Embryonic facial prominence (tissue), 1 donor: ENCODE results near the gene PTPRN2.
"Not testable (repeated sequence)": the region's sequence is repeated elsewhere in the genome, so short reads cannot be mapped to it uniquely, and the experiment has no call there.

Source experiments
- DNase-seq: peaks from one replicate; pipeline ENCODE4 v3.0.0-alpha.2; 2016; ENCODE audit errors: extremely low spot score

The PTPRN2 gene

DNA sequence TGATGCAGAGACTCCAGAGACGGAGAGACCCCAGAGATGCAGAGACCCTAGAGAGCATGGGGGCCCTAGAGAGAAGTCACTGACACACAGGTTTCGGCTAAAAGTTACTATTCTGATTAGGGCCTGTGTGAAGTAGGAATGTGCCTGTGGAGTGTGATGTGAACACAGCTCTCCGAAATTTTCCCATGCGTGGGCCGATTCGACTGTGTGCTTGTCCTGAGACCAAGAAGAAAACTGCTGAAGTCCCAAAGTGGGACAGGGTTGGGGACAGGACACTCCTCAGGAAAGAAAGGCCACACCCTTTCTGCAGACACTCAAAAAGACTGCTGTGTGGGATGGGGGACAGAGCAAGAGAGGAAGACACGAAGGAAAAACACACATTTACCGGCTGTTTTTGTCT, 533.5 kb downstream of the PTPRN2 start:
- DNase-seq: no peak

DNA sequence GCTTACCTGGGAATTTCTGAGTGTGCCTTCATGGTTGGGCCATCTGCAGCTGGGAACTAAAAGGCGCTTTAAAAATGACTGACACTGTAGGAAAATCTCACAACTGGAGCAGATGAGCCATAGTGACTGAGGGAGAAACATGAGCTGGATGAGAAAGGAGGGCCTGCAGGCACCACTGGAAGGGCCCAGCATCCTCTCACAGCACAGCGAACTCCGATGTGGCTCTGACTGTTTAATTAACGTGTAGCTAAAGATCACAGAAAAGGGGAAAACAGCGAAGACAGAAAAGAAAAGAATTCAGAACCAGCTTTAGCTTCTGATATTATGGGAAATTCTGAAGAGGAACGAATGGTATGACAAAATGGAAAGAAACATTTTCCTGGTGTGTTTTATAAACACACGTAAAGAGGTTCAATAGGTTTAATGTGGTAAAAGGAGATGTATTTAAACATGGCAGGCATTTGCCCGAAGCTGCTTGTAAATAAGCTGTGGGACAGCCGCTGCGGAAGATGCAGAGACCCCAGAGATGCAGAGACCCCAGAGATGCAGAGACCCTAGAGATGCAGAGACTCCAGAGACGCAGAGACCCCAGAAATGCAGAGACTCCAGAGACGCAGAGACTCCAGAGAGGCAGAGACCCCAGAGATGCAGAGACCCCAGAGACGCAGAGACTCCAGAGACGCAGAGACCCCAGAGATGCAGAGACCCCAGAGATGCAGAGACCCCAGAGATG, 534.3 kb downstream of the PTPRN2 start:
- DNase-seq: no peak

DNA sequence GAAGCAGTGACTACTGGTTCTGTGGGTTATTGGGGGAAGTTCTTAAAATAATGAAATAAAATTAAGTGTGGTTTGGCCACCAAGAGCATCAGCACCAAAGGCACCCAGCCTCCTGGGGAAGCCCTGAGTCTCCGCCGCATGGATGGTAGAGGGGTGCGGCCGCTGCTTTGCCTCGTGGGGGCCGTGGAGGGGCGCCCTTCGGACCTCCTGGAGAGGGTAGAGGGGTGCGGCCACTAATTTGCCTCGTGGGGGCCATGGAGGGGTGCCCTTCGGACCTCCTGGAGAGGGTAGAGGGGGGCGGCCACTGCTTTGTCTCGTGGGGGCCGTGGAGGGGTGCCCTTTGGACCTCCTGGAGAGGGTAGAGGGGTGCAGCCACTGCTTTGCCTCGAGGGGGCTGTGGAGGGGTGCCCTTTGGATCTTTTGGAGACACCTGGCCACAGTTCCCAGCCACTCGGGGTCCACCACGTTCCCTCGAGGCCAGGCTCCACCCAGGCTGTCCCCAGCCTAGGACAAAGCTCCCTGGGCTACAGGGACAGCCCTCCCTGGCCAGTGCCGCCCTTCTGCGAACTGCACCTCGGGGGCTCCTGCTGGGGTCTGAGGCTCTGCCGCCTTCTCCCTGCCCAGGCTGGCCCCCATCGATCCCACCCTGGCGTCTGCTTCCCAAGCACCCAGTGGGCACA, 535.1 kb downstream of the PTPRN2 start:
- no peak for DNase-seq

DNA sequence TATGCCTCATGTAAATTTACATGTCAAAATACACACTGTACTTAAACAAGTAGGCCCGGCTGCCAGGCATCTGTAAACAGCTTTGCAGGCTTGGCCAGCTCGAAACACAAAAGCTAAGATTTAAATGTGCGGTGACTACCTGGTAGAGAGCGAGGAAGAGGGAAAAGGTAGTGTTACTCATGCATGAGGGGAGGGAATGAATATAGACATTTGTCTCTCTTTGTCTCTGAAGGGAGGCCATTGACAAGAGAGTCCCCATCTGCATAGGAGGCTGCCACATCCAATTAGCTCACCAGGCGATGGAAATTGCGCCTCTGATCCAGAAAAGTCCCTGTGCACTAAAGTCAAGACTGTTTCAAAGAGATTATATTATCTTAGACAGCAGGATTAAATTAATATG, 535.8 kb downstream of the PTPRN2 start:
- no peak for DNase-seq

DNA sequence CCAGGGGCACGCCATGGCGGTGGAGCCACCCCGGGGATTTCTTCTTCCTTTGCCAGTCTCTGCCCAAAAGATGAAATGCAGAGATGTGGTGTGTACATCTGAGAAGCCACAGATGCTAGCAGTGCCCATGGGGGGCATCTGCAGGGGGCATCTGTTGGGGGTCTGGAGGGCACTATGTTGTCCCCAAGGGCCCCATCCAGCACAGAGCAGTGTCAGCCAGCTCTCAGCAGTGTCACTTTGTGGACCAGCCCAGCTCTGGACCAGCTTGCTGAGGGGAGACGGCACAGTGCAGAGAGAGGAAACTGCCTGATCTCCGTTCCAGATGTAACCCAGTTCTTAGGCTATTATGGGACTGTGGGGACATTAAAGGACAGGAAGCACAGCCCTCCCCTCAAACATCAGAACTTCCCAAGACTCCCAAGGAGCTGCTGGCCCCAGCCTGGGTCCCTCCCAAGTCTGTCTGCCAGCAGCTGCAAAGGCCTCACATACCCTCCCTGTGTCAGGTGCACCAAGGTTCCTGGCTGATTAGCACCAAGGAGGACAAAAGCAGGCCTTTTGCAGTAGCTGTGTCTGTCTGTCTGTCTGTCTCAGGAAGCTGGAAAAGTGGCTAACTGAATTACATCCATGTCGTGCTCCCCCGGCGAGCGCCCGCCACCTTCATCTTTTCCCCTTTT, 536.5 kb downstream of the PTPRN2 start:
- DNase-seq: no peak

DNA sequence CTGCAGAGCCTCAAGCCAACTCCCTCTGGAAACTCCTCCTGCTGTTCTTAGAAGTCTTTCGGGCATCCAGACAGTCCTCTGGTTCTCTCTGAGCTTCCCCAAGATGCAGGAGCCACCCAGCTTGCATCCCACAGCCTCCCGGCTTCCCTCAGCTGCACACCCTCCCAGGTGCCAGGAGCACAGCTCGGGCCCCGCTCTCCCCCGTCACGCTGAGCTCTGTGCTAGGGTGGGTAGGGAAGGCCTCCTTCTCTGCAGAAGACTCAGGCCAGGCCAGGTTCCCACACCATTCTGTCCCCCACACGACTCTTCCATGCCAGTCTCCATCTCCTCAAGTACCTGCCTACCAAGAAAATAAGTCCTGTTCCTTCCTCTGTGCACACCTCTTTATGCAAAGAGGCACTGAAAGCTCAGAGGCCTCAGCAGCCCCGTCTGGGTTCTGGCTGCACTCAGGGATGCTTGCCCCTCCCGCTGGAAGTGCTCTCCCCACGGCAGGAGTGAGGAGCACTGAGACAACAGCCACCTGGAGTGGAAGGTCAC, 537.1 kb downstream of the PTPRN2 start:
- no peak for DNase-seq

DNA sequence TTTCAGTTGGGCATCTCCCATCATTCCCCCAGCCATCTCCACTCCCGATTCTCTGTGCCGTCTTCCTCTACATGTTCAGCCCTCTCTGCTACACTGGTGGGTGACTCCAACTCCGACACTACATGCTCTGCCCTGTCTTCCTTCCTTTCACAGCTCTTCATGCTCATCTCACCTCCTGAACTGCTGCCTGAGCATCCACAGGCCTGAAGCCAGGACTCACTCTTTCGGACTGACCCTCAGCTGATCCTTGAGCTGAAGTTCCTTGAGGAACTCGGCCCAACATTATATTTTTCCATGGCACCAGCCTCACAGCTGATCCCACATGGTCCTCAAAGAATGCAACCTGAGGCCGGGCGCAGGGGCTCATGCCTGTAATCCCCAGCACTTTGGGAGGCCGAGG, 538.4 kb downstream of the PTPRN2 start:
- DNase-seq: no peak

DNA sequence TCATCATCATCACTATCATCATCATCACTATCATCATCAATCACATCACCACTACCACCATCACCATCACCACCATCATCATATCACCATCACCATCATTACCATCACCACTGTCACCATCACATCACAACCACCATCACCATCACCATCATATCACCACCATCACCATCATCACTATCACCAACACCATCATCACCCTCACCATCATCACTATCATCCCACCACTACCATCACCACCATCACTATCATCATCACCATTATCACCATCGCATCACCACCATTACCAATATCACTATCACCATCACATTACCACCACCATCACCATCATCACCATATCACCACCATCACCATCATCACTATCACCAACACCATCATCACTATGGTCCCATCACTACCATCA, 539.1 kb downstream of the PTPRN2 start:
- DNase-seq: no peak

DNA sequence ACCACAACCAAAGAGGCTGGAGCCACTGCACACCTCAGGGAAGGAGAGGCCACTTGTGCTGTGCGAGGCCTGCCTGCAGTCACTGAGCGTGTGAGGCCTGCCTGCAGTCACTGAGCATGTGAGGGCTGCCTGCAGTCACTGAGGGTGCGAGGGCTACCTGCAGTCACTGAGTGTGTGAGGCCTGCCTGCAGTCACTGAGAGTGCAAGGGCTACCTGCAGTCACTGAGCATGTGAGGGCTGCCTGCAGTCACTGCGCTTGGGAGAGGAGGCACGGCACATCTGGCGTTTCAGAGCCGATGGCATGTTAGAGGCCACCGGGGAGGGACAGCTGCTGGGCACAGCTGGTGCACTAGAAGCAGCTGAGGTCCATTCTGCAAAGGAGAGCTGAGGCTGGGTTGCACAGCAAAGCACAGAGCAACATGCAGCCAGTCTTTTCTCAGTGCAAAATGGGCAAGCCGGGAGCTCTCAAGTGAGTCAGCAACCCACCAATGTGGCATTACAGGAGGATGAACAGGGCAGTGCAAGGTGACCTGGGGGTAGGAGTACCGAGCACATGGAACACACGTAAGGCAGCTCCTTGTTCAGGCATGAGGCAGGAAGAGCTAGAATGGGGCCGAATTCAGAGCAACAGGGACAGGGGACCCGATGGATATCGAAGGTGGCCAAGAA, 540.1 kb downstream of the PTPRN2 start:
- DNase-seq: no peak

DNA sequence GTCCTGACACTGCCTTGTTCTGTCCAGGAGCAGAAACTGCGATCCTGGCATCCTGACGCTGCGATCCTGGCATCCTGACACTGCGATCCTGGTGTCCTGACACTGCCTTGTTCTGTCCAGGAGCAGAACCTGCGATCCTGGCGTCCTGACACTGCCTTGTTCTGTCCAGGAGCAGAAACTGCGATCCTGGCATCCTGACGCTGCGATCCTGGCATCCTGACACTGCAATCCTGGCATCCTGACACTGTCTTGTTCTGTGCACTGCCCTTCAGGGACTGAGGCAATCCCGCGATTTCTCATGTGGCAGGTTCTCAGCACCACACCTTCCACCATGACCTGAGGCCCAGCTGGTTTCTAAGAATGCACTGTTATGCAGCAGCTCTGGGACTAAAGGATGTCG, 541.4 kb downstream of the PTPRN2 start:
- DNase-seq: not testable (repeated sequence)

DNA sequence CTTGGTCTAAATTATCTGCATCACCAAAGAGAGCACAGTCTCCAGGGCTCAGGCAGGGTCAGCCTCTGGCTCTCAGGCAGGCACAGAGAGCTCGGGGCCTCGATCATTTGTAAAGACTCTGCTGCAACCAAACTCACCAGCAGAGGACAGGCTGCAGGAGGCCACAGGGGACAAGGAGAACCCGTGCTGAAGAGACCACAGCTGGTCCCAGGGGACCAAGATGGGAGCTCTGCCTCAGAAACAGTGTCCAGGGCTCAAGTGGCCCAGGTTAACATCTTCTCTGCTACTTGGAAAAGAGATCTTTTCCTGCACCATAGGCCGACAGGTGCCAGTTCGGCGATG, 543.2 kb downstream of the PTPRN2 start:
- no peak for DNase-seq

DNA sequence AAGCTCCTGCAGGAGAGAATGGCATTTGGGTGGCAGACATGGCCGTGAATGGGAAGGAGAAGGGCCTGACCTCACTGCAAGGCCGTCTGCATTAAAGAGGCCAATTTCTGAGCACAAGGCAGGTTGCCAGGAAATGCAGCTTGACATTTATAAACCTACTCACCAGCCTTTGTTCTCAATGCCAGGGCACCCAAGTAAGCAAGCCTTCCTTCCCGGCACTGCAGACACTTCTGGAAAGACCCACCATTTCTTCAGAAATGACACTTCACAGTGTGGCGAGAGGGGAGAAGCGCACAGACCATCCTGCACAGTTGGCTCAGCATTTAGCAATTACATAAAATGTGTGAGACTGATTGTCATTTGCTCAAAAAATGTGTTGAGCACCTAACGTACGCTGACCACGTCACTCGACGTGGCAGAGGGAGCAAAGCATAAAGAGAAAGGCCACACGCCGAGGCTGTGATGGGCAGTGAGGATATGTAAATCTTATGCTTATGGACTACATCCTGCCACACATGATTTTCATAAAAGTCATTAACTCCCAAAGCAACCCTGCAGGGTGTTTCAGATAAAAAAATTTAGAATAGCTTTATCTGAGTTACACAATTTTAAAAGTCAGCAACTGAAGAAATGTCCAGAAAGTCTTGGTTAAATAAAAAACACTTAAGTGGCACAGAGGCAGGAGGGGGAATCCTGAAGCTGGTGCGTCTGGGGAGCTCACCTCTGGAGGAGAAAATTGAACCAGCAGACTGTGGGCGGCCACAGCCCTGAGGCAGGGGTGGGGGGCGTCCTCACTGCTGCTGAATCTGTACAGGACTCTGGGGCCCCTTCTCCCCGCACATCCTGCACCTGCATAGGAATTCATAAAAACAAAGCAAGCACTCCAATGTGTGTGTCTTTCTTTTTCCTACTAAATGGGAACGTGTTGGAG, 543.8 kb downstream of the PTPRN2 start:
- no peak for DNase-seq

DNA sequence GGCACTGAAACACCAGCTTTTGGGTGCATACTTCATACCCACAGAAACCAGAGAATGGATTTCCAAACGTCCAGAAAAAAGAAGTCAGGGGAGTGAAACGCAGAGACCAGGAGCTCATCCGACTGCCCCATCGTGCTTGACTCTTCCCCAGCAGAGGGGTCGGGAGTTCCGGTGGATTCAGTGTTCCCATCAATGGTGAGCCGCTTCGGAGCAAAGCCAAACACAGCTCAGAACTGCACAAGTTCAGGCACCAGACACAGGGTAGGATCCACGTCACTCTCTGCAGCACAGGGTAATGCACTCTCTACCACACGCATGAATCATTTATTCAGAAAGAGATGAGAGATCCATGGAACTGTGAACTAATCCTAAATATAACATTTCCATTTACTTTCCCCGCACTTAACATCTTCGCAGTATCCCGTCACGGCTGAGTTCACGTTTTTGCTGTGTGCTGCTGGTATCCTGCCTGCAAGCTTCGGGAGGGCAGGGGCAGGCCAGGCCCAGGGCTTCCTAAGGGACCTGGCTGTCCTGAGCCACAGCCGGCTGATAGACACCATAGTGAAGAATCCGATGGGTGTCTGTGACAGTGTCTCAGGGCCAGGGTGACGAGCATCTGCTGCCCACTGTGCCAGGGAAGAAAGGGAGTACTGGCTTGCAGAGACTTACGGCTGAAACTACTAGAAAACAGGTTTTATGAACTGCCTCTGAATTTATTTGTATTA, 545.3 kb downstream of the PTPRN2 start:
- no peak for DNase-seq

DNA sequence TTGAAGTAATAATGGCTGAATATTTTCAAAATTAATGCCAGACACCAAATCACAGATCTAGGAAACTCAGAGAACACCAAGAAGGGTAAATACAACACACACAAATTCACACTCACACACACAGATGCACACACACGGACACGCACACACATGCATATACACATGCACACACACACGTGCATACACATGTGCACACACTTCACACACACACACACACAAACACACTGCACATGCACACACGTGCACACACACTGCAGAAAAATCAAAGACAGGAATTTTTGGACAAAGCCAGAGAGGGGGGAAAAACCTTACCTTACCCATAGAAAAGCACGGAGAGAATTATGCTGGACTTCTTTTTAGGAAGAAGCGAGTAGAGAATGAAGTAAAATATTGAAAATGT, 547.4 kb downstream of the PTPRN2 start:
- no peak for DNase-seq

DNA sequence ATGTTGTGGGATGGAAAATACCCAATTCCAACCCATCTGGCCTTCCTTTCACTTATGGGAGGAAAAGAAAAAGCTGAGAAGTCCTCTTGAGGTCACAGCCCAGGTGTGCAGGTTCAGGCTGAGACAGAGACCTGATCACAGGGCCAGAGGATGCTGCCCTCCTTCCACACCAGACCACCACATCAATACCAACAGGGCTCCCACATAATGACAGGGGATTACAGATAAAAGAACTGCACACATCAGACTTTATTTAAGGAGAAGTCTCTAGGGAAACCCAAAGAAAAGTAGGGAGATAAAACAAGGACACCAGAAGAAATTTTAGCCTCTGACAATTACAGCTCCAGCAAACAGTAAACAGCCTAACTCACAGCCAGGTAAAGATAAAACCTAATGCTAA, 548.4 kb downstream of the PTPRN2 start:
- DNase-seq: no peak

DNA sequence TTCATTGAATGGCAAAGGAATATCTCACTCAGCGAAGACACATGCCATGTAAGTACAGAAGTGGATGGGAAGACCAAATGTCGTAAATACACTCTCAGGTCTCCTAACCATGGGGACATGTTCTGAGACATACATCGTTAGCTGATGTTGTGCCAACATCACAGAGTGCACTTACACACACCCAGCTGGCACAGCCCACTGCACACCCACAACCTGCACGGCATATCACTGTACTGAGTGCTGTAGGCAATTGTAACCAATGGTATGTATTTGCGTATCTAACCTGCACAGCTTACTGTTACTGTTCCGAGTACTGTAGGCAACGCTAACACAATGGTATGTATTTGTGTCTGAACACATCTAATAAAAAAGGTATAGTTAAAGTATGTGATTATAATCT, 550.4 kb downstream of the PTPRN2 start:
- DNase-seq: no peak

DNA sequence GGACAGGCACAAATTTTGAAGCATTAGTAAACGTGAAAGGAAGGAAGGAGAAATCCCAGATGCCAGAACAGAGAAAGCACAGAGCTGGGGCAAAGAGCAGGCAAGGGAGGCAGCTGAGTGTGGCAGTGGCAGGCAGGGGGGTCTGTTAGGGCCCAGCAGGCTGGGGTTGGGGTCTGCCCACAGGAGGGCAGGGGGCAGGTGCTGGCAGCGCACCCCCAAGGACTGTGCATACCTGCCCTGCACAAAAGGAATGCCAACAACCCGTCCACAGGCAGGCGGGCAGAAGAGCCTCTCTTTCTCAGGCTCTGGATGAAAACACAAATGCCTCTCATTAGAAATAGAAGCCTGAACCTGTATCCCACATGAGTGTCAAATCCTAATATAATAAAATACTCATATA, 552.3 kb downstream of the PTPRN2 start:
- DNase-seq: no peak

DNA sequence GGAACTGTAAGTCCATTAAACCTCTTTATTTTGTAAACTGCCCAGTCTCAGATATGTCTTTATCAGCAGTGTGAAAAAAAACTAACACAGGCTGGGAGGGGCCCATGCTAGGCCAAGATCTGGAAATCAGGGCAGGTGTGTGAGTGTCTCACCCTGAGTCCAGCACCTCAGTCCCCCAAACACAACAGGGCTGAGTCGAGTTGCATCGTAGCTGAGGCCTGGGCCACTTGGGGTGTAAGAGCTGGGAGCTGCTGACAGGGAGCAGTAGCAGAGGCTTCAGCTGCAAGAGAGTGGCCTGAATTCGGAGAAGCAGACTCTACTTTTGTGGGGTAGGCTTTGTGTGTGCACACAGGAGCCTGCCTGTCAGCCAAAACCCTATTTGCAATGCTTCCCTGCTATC, 553.1 kb downstream of the PTPRN2 start:
- no peak for DNase-seq

DNA sequence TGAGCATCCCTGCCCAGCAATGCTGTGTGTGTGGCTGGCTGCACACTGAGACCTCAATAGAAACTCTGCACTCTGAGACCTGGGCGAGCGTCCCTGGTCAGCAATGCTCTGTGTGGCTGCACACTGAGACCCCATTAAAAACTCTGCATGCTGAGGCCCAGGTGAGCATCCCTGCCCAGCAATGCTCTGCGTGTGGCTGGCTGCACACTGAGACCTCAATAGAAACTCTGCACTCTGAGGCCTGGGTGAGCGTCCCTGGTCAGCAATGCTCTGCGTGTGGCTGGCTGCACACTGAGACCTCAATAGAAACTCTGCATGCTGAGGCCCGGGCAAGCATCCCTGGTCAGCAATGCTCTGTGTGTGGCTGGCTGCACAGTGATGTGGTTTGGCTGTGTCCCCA, 553.7 kb downstream of the PTPRN2 start:
- DNase-seq: not testable (repeated sequence)

DNA sequence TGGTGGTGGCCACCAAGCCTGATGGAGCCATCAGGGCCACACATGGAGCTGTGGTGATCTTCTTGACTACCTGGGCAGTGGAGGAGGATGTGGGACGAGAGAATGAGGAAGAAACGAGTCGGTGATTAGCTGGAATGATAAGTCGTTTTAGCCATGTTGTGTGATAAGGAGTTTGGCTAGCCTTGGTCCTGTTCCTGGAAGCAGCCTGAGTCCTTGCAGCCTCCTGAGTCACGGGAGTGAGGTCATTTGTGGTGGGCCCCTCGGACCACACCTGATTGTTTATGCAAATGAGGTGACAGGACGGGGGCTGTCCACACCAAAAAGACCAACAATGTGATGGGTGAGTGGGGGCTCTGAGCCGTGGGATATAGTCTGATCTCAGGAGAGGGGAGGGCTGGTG, 554.4 kb downstream of the PTPRN2 start:
- no peak for DNase-seq
